Measurements from ENCODE around the gene PPIL3. TPM values are rescaled to one million over a fixed set of nuclear protein-coding genes. Genes with fewer than 3 reads are reported as not detected.

Gene PPIL3
- total RNA-seq, 1 experiment from 2014 or later = 12.2 TPM

DNA sequence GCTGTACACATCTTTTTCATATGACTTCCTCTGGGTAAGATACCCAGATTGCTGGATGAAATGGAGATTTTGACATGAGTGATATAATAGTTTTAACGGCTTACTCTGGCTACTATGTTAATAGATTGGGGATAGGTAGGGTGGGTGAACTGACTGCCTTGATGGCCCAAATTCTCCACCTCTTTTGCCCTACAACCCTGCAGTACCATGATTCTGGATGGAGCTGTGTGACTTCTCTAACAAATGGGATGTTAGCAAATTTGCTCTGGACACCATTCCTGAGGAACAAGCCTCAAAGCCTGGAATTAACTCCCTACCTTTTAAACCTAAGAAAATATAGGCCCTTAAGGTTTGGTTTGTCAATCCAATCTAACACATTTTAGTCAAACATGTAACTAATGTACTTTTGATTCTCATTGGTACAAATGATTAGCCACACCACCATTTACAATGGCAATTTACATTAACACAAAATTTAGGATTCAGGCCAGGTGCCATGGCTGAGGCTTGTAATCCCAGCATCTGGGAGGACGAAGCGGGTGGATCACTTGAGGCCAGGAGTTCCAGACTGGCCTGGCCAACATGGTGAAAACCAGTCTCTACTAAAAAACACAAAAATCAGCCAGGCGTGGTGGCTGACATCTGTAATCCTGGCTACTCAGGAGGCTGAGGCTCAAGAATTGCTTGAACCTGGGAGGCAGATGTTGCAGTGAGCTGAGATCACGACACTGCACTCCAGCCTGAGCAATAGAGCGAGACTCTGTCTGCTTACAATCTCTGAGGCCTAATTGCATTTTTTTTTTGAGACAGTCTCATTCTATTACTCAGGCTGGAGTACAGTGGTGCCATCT is 37.3 kb downstream of the PPIL3 start:
- DNase-seq (ENCODE audit: low read depth, low spot score) (no peak), ATAC-seq (no peak)
- no peak overlapping the region for H3K27ac ChIP-seq (ENCODE audit: low read length)
- BruUV-seq (replicated peaks) = no TSS peak
- TF ChIP-seq, protein P1, sequence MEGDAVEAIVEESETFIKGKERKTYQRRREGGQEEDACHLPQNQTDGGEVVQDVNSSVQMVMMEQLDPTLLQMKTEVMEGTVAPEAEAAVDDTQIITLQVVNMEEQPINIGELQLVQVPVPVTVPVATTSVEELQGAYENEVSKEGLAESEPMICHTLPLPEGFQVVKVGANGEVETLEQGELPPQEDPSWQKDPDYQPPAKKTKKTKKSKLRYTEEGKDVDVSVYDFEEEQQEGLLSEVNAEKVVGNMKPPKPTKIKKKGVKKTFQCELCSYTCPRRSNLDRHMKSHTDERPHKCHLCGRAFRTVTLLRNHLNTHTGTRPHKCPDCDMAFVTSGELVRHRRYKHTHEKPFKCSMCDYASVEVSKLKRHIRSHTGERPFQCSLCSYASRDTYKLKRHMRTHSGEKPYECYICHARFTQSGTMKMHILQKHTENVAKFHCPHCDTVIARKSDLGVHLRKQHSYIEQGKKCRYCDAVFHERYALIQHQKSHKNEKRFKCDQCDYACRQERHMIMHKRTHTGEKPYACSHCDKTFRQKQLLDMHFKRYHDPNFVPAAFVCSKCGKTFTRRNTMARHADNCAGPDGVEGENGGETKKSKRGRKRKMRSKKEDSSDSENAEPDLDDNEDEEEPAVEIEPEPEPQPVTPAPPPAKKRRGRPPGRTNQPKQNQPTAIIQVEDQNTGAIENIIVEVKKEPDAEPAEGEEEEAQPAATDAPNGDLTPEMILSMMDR (IDR thresholded peaks at IDR 0.05) = no peak
- TF ChIP-seq POLR2AphosphoS5 (IDR thresholded peaks at IDR 0.05; ENCODE audit: low read depth, low read length) (no peak), SIN3A (IDR thresholded peaks at IDR 0.05; ENCODE audit: borderline replicate concordance, insufficient read depth, low read depth, low read length) (no peak), TCF7L2 (IDR thresholded peaks at IDR 0.05; ENCODE audit: low read depth, low read length) (no peak)
- TF ChIP-seq, protein P2, sequence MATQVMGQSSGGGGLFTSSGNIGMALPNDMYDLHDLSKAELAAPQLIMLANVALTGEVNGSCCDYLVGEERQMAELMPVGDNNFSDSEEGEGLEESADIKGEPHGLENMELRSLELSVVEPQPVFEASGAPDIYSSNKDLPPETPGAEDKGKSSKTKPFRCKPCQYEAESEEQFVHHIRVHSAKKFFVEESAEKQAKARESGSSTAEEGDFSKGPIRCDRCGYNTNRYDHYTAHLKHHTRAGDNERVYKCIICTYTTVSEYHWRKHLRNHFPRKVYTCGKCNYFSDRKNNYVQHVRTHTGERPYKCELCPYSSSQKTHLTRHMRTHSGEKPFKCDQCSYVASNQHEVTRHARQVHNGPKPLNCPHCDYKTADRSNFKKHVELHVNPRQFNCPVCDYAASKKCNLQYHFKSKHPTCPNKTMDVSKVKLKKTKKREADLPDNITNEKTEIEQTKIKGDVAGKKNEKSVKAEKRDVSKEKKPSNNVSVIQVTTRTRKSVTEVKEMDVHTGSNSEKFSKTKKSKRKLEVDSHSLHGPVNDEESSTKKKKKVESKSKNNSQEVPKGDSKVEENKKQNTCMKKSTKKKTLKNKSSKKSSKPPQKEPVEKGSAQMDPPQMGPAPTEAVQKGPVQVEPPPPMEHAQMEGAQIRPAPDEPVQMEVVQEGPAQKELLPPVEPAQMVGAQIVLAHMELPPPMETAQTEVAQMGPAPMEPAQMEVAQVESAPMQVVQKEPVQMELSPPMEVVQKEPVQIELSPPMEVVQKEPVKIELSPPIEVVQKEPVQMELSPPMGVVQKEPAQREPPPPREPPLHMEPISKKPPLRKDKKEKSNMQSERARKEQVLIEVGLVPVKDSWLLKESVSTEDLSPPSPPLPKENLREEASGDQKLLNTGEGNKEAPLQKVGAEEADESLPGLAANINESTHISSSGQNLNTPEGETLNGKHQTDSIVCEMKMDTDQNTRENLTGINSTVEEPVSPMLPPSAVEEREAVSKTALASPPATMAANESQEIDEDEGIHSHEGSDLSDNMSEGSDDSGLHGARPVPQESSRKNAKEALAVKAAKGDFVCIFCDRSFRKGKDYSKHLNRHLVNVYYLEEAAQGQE (IDR thresholded peaks at IDR 0.05; ENCODE audit: insufficient read depth in 1 of 2, low read depth in 2 of 2, low read length in 1 of 2) = no peak
- in situ Hi-C loops (cut with HindIII; ENCODE audit: low pct_unique_long_range_greater_than_20kb, low sequenced_read_pairs) = no loop called here
- POLR2A ChIA-PET = no interaction called here
- CTCF ChIA-PET = no interaction called here
- no peaks in the 10 kb centered on the region for H3K4me1 ChIP-seq (ENCODE audit: control insufficient read depth, insufficient read depth, low read length)
- H3K27me3 ChIP-seq (ENCODE audit: control insufficient read depth, insufficient read depth, low read length) = no peaks in the 10 kb centered on the region
- no peak overlapping the region for H3K4me3 ChIP-seq (ENCODE audit: low read depth in 2 of 2, low read length in 2 of 2)
- intact Hi-C loops (cut with micrococcal nuclease; ENCODE audit: unreplicated experiment) = no loop called here
- H3K36me3 ChIP-seq (ENCODE audit: control insufficient read depth, insufficient read depth, low read length) = peaks cover 34% of the 10 kb centered on the region
- H3K9me3 ChIP-seq (ENCODE audit: control insufficient read depth, insufficient read depth, low read depth, low read length) = no peaks in the 10 kb centered on the region

DNA sequence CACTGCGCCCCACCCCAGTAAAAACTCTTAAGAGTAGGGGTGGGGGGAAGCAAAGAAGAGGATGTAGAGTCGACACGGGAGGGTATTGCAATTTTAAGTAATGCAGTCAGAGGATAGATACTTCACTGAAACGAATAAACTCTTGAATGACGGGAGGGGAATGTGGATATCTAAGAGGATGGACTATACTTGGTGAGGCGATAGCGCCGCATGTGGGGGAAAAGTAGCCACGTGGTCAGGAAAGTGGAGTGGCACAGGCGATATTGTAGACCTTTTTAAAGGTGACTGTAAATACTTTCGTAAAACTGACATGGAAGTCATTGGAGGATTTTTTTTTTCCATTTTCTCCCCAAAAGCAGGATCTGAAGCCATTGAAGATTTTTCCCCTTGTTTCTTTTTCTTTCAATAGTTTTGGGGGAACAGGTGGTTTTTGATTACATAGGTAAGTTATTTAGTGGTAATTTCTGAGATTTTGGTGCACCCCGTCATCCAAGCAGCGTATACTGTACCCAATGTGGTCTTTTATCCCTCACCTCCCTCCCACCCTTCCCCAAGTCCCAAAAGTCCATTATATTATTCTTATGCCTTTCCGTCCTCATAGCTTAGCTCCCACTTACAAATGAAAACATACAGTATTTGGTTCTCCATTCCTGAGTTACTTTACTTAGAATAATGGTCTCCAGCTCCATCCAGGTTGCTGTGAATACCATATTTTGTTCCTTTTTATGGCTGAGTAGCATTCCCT is 38.2 kb downstream of the PPIL3 start:
- H3K27ac ChIP-seq (ENCODE audit: low read length) = no peak overlapping the region
- peaks cover 28% of the 10 kb centered on the region for H3K36me3 ChIP-seq (ENCODE audit: control insufficient read depth, insufficient read depth, low read length)
- intact Hi-C loops (cut with micrococcal nuclease; ENCODE audit: unreplicated experiment) (no loop called here), in situ Hi-C loops (cut with HindIII; ENCODE audit: low pct_unique_long_range_greater_than_20kb, low sequenced_read_pairs) (no loop called here)
- ChIA-PET CTCF (no interaction called here), POLR2A (interaction anchor here (0.6 kb wide), 1 partner anchor 479 kb away, joined by 3 read pairs; no protein-coding TSS in a partner anchor)
- TF ChIP-seq, protein P1 (IDR thresholded peaks at IDR 0.05) = no peak
- TF ChIP-seq TCF7L2 (IDR thresholded peaks at IDR 0.05; ENCODE audit: low read depth, low read length) (no peak), POLR2AphosphoS5 (IDR thresholded peaks at IDR 0.05; ENCODE audit: low read depth, low read length) (no peak), SIN3A (IDR thresholded peaks at IDR 0.05; ENCODE audit: borderline replicate concordance, insufficient read depth, low read depth, low read length) (no peak)
- TF ChIP-seq, protein P2 (IDR thresholded peaks at IDR 0.05; ENCODE audit: insufficient read depth in 1 of 2, low read depth in 2 of 2, low read length in 1 of 2) = no peak
- H3K4me1 ChIP-seq (ENCODE audit: control insufficient read depth, insufficient read depth, low read length) = no peaks in the 10 kb centered on the region
- ATAC-seq (no peak), DNase-seq (ENCODE audit: low read depth, low spot score) (no peak)
- no TSS peak for BruUV-seq (replicated peaks)
- no peaks in the 10 kb centered on the region for H3K9me3 ChIP-seq (ENCODE audit: control insufficient read depth, insufficient read depth, low read depth, low read length)
- no peaks in the 10 kb centered on the region for H3K27me3 ChIP-seq (ENCODE audit: control insufficient read depth, insufficient read depth, low read length)
- no peak overlapping the region for H3K4me3 ChIP-seq (ENCODE audit: low read depth in 2 of 2, low read length in 2 of 2)
